Renal cortical epithelial cell (primary cell): ENCODE measurements around the gene NPC1L1. TPM values are rescaled to one million over a fixed set of nuclear protein-coding genes. Genes with fewer than 3 reads are reported as not detected.

ENCODE experiments used
- DNase-seq: peaks from one replicate; pipeline ENCODE4 v3.0.0-alpha.2; 2011; ENCODE audit warnings: low read depth
- total RNA-seq: library from RNA; depleted of rRNA; stranded (reverse); fragments of >200 nt; gene quantifications from 2 replicates; pipeline ENCODE4 v1.2.3, GENCODE V29; 2014

Gene NPC1L1, protein sequence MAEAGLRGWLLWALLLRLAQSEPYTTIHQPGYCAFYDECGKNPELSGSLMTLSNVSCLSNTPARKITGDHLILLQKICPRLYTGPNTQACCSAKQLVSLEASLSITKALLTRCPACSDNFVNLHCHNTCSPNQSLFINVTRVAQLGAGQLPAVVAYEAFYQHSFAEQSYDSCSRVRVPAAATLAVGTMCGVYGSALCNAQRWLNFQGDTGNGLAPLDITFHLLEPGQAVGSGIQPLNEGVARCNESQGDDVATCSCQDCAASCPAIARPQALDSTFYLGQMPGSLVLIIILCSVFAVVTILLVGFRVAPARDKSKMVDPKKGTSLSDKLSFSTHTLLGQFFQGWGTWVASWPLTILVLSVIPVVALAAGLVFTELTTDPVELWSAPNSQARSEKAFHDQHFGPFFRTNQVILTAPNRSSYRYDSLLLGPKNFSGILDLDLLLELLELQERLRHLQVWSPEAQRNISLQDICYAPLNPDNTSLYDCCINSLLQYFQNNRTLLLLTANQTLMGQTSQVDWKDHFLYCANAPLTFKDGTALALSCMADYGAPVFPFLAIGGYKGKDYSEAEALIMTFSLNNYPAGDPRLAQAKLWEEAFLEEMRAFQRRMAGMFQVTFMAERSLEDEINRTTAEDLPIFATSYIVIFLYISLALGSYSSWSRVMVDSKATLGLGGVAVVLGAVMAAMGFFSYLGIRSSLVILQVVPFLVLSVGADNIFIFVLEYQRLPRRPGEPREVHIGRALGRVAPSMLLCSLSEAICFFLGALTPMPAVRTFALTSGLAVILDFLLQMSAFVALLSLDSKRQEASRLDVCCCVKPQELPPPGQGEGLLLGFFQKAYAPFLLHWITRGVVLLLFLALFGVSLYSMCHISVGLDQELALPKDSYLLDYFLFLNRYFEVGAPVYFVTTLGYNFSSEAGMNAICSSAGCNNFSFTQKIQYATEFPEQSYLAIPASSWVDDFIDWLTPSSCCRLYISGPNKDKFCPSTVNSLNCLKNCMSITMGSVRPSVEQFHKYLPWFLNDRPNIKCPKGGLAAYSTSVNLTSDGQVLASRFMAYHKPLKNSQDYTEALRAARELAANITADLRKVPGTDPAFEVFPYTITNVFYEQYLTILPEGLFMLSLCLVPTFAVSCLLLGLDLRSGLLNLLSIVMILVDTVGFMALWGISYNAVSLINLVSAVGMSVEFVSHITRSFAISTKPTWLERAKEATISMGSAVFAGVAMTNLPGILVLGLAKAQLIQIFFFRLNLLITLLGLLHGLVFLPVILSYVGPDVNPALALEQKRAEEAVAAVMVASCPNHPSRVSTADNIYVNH (N-terminal part only)
- 0.20 and 0.35 TPM in 2 replicates for total RNA-seq

DNA sequence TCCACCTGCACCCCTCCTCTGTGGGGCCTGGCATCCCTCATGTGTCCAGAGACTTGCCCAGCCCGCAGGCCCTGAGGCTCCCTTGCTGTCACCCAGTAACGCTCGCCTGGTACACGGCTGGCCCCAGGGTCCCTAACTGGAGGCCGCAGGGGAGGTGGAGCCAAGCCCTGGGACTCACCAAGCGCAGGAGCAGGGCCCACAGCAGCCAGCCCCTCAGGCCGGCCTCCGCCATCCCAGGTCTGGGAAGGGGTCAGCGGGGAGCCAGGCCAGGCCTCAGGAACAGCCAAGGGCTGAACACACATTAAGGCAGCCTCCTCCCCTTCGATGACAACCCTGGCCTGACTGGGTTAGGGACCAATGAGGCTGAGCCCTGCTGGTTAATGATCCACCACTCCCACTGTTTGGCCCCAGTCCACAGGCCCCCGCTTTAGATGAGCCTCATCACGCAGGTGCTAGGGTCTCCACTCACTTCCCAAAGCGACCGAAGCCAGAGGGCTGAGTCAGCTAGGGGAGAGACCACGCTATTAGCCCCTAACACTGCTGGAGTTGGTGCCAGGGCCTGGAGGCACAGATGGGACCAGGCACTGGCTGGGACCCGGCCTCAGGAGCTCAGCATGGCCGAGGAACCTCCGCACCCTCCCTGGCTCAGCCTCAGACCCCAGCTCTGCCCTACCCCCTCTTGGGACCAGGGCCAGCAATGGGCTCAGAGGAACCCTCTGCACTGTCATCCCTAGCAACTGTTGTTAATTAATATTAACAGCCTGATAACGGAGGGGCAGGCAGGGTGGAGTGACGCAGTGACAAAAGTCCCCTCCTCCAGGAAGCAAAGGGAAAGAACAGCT lies at the start of gene NPC1L1:
TSS of gene NPC1L1 (minus strand) at position 303 of the 842 bp plus-strand sequence. CDS start at position 232, 71 bp downstream.
- DNase-seq: peak; percentile 63

DNA sequence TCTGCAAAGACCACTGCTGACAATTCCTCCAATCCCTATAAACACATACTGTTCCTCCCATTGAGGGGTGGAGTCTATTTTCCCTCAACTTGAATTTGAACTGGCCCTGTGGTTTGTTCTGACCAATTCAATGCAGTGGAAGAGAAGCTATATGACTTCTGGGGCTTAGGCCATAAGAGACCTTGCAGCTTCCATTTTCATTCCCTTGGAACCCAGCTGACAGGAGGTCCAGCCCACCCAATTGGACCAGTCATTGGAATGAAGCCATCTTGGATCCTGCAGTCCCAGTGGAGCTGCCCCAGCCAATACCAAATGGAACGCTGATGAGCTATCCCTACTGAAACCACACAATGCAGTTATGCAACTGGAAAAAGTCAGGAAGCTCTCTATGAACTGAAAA lies 49.8 kb upstream of the NPC1L1 start:
- DNase-seq: no peak

DNA sequence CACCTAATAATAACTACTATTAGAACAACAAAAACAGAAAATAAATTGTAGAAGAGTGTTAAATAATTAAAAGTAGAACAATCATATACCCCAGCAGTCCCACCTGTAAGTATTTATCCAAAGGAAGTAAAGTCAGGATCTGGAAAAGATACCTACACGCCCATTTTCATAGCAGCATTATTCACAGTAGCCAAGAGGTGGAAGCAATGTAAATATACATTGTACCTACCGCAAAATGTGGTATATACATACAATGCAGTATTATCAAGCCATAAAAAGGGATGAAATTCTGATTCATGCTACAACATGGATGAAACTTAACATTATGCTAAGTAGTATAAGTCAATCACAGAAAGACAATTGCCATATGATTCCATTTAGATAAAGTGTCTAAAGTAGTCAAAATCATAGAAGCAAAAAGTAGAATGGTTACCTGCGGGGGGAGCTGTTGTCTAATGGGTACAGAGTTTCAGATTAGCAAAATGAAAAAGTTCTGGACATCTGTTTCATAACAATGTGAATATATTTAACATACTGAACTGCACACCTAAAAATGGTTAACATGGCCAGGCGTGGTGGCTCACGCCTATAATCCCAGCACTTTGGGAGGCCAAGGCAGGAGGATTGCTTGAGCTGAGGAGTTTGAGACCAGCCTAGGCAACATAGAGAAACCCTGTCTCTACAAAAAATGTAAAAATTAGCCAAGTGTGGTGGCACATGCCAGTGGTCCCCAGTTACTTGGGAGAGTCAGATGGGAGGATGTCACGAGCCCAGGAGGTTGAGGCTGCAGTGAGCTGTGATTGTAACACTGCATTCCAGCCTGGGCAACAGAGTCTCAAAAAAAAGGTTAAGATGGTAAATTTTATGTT lies 46.9 kb upstream of the NPC1L1 start:
- peak; percentile 57 for DNase-seq

DNA sequence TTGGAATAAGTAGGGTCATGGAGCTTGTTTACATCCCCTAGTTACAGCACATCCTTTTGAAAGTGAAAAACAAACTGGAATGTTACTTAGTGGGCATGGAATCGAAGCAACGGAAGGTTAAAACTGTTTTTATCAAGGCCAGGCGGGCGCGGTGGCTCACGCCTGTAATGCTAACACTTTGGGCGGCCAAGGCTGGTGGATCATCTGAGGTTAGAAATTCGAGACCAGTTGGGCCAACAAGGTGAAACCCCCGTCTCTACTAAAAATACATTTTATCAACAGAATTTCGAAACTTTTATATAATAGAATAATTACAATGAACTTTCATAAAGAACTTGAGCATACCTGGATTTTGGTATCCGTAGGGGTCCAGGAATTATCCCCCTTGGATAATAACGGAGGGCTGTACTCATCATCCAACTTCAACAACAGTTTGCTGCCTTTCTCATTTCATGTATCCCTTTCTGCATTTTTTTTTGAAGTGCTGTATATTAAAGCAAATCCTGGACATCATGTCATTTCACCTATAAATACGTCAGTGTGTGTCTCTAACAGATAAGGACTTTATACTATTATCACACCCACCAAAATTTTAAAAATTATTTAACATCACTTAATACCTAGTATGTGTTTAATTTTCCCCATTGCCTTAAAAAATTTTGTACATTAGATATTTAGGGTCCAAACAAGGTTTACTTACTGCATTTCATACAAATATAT lies 42.2 kb upstream of the NPC1L1 start:
- DNase-seq: no peak

DNA sequence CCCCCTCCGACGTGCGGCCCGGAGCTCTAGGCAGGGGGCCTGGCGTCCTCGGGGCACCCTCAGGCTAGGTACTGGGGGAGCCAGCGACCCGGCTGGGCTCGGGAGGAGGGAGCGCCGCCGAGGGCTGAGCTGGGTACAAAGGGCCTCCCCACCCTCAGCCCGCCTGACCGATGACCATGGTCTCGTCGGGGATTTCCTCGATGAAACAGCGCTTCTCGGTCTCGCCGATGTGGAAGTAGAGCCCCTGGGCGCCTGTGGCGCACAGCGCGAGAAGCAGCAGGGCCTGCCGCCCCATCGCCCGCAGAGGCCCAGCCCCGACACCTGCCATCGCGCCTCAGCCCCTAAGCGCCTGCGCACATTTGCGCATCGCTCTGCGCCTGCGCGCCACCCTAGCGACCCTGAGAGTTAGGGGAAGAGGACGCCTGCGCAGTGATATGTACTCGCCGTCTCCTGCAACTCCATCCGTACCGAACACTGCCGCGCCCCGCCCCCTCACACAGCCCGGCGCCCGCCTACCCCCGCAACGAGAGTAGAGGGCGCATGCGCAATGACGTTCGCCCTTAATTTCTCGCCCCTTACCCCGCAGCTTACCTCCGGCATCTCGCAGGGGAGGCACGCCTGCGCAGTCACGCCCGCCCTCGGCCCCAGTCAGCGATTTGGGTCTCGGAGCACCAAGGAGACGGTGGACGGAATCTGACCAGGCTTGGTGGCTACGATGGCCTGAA lies 40.9 kb upstream of the NPC1L1 start, which contains the start of gene TMED4:
TSS of gene TMED4 (minus strand) at position 353 of the 725 bp plus-strand sequence. CDS start at position 328, 25 bp downstream.
- DNase-seq: peak; percentile 95

DNA sequence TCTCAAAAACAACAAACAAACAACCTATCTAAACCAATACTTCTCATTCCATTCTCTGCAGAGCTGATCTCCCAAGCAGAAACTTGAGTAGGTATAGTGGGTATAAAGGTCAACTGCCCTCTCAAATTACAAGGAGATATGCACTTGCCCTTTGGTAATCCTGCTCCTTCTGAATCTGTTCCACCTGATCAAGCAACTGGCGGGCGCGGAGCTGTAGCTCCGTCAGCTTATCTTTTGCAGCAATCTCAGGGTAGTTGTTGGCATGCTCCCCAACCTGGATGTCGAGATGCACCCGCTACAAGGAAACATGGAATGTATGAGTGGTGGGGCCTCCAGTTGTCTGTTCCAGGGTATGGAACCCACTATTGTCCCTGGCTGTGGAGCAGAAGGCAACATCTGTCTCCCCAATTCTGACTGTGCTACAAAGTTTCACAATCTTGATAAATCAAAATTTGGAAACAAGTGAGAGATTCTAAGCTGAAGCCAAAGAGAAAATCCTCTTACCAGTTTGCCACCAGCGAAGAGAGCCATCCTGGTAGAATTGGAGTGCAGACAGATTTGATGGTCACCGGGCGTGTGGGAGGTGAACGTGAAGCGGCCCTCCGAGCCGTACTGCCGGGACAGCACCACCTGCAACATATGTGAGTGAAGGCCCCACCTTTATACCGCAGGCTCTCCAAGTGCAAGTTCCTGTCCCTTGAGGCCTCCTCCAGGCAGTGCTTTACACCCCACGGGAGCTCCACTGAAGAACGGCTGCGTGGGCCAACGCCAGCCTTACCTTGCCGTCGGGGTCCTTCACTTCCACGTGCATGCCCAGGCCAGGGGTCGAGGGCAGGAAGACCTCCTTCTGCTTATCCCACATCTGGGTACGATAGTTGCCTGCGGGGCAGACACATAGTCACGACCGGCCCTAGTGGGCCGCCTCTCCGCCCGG lies 40.1 kb upstream of the NPC1L1 start:
- peak; percentile 21 for DNase-seq

DNA sequence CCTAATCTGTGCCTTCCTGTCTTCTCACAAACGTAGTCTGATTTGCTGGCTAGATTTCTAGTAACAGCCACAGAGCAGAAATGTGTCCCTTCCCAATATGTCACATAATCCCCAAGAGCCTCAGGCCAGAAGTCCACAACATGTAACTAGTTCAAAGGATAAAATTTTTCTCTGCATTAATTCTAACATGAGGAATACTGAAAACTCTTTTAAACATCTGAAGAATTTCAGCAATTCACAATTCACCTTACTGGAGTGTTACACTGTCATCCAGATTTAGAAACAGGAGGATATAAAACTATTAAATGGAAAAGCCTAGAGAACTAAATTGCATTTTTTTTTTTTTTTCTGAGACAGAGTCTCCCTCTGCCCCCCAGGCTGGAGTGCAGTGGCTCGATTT lies 35.1 kb upstream of the NPC1L1 start:
- no peak for DNase-seq

DNA sequence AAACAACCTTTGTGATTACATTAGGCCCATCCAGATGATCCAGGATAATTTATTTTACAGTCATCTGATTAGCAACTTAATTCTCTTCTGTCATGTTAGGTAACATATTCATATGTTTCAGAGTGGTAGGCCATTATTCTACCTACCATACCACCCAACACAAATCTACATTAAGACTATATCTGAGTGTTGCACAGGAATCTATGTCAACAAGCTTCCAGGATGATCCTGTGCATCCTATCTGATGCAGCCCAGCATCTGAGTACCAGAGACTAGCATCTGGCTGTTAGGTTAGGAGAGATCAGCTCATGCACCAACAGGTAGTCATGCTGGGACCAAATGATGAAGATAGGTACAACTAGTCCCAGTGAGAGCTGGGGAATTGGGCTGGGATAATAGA lies 33.9 kb upstream of the NPC1L1 start:
- no peak for DNase-seq

DNA sequence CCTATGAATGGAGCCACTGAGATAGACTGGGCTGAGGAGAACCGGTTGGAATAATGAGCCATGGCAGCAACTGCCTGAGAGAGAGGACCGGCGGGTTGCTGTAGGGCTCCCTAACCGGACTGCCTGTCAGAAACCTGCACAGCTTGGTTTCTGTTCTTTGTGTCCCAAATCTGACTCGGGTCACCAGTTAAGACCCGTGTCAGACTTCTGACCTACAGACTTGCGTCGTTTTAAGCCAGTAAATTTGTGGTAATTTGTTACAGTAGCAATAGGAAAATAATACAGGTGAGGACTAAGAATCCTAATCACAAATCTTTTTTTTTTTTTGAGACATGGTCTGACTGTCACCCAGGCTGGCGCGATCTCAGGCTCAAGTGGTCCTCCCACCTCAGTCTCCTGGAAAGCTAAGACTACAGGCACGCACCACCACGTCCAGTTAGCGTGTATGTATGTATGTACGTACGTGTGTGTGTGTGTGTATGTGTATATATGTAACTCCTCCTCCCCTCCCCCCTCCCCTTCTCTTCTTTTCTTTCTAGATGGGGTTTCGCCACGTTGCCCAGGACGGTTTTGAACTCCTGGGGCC lies 33.2 kb upstream of the NPC1L1 start:
- no peak for DNase-seq

DNA sequence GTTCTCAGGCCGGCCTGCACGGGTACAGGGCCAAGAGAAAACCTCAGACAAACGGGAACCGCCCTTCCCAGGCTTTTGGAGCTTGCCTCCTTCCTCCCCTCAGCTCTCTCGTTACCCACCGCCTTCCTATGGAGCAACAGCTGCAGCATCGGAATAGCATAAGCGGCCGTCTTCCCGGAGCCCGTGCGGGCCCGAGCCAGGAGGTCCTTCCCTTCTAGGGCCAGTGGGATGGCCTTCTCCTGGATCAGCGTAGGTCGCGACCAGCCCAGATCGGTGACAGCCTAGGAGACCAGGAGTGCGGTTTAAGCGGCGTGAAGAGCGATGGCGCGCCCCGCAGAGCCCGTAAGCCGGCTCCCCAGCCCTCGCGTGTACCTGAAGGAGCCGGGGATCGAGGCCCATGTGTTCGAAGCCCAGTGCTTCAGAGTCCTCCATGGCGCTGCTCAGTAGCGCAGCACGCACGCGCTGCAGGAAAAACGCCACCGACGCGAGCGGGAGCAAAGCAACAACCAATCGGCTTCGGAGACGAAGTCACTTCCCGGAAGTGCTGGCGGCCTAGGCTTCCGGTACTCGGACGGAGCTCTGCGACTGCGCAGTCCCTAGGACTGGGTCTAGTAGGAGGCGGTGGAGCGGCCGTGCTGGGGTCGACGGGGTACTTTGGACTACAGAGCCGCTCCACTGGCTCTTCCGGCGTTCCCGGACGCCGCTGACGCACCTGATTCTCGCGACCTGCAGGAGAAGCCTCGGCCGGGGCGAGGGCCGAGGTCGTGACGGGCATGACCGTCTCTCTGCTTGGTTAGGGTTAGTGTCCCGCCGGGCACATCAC lies 32.5 kb upstream of the NPC1L1 start, which contains the start of gene DDX56:
TSS of gene DDX56 (minus strand) at position 445 of the 823 bp plus-strand sequence. CDS start at position 432, 13 bp downstream.
- DNase-seq: peak; percentile 91

DNA sequence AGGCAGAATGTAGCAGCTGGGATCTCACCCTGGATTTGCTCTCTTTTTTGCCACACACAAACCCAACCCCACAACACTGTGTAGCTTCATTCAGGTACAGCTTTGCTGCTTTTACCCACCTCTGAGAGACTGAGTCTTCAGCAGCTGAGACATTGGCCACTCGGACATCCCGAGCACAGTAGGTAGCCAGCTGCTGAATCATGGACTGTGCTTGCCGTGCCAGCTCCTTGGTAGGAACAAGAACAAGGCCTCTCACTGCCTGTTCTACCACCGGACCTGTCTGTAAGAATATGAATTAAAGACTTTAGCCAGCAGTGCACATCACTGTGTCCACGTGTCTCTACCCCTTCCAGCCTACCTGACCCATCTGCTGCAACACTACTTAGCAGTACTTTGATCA lies 31.6 kb upstream of the NPC1L1 start:
- no peak for DNase-seq

DNA sequence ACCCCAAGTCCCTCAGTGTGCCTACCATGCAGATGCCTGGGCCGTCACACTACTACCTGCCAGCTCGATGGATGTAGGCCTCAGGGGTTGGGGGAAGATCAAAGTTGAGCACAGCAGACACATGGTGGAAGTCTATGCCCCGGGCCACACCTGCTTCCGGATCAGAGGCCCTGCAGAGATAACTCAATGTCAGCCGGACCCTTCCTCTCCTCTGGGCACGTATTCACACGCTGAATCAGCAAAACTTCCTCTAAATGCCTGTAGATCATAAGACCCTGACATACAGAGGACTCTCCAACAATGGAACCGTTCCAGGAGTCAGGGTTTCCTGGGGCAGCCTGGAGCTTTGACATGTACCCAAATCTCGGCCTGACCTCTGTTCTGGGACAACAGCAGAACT lies 28.8 kb upstream of the NPC1L1 start:
- DNase-seq: no peak

DNA sequence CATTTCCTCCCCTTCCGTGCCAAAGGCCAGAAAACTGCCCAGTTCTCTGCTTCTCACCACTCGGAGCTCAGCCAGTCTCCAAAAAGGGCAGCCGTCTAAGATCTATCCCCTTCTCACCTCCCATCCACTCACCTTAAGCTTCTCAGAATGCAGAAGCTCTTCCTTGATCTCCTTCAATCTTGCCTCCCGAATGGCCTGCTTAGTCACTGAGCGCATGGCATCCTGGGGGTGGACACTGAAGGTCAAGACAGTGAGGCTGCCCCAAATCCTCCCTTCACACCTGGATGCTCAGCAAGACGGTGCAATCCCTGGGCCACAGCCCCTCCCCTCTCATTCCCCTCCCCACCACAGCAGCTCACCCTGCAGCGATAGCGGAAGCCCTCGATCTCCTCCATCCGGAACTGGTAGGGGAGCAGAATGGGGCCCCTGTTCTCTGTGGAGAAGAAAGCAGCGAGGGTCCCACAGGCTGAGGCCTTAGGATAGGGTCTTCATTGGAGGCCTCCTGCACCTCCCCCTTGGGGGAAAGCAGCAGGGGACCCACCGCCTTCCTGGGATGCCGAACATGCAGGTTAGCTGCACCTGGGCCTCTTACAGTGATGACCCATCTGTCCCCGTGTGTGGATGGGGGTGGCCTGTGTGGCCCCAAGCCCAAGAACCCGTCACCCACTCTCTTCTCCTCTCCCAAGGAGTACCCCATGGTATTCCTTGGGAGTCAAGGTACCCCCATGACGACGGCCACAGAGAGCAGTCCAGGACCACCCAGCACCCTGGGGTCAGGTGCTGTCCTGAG lies 27.8 kb upstream of the NPC1L1 start:
- DNase-seq: no peak

DNA sequence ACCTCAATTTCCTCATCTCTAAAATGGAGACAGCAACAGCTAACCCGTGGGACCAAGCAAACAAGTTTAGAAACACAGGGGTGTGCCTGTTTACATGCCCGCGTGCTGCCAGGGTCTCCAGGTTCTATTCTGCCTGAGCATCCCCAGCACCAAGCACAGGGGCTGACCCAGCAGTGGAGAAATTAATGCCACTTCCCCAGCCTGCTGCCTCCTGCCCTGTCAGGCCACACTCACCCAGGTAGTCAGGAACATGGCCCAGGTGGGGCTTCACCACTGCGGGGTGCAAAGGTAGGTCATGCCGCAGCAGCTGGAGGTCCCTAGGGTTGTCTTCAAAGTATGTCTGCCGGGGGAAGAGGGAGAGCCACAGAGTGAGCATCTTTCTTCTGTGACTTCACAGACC lies 26.8 kb upstream of the NPC1L1 start:
- DNase-seq: no peak

DNA sequence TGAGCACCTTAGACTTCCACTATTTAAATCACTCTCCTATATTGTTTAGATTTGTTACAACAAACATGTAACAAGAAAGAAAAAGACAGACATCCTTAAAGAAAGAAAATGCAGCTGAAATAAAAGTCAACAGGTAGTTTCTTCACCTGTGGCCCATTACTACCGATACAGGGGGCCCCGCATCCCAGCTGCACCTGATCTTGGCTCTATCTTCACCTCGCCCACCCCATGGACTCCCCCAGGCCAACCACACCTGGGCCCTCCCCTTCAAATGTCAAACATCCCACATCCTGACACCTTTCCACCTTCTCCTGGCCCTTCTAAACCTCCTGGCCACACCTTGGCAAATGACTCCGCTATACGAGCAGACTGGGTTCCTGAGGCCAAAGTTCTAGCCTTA lies 25.6 kb upstream of the NPC1L1 start:
- DNase-seq: no peak
